Vagina (tissue), 2 donors: Measurements from ENCODE around the gene ATG9B. TPM values are rescaled to one million over a fixed set of nuclear protein-coding genes. Genes with fewer than 3 reads are reported as not detected.

Experiments used
- DNase-seq, 2 donors: peaks; one replicate each; pipeline ENCODE4 v3.0.0-alpha.2; 2017; ENCODE audit errors: extremely low spot score in 2 of 2
- H3K27ac ChIP-seq: fragments of 200-600 bp; sonication (generic); one replicate; pipeline ENCODE4 v1.5.1; 2019
- H3K27me3 ChIP-seq: fragments of 200-600 bp; sonication (generic); one replicate; pipeline ENCODE4 v1.5.1; 2019
- H3K36me3 ChIP-seq, 2 donors: fragments of 200-600 bp; sonication (generic); one replicate each; pipeline ENCODE4 v1.5.1; 2017 to 2019
- H3K4me1 ChIP-seq: fragments of 200-600 bp; sonication (generic); one replicate; pipeline ENCODE4 v1.5.1; 2019
- H3K4me3 ChIP-seq, 2 donors: fragments of 200-600 bp; sonication (generic); 1 replicate in 1 of 2; 2 replicates in 1 of 2; pipeline ENCODE4 v1.5.1; 2016 to 2019
- H3K9me3 ChIP-seq: fragments of 200-600 bp; sonication (generic); one replicate; pipeline ENCODE4 v1.5.1; 2019
- CTCF ChIP-seq, 3 experiments: fragments of 450-650 bp in 2 of 3; fragments of 200-600 bp in 1 of 3; sonication (generic) in 1 of 3; IDR thresholded peaks; one replicate each; pipeline ENCODE4 v1.5.1; 2017 to 2019; ENCODE audit warnings: antibody characterized with exemption in 3 of 3, mild to moderate bottlenecking in 2 of 3, moderate library complexity in 2 of 3
- POLR2A ChIP-seq, 2 donors: fragments of 450-650 bp; IDR thresholded peaks; one replicate each; pipeline ENCODE4 v1.6.1; 2017; ENCODE audit warnings: antibody characterized with exemption in 2 of 2, mild to moderate bottlenecking in 2 of 2, moderate library complexity in 2 of 2
- POLR2AphosphoS5 ChIP-seq, 2 donors: sonication (generic); formaldehyde crosslinking; IDR thresholded peaks; one replicate each; pipeline ENCODE4 v1.9.0; 2017; ENCODE audit warnings: antibody characterized with exemption in 2 of 2, mild to moderate bottlenecking in 2 of 2, low read depth in 1 of 2; ENCODE audit not compliant: insufficient read depth in 1 of 2
- intact Hi-C: fragments of 100-400 bp; cut with DNase I; formaldehyde crosslinking; loops from one replicate; pipeline ENCODE4 v1.15.1; 2023
- total RNA-seq: library from RNA; depleted of rRNA; stranded (reverse); fragments of >200 nt; gene quantifications from one replicate; pipeline ENCODE4 v1.2.3, GENCODE V29; 2016

Gene ATG9B
- total RNA-seq, 1 donor from 2014 or later, result 34.1 TPM

GRCh38 chr7:150975536-150976319 lies 48.6 kb downstream of the ATG9B start:
- Histone ChIP-seq H3K9me3 (no peaks in the 10 kb centered on the region), H3K4me1 (peaks cover 38% of the 10 kb centered on the region), H3K4me3 (peak overlapping the region; percentile 36 to 52), H3K27ac (no peak overlapping the region), H3K36me3 (no peaks in the 10 kb centered on the region), H3K27me3 (peaks cover 3% of the 10 kb centered on the region)
- TF ChIP-seq POLR2AphosphoS5 (IDR thresholded peaks at IDR 0.05; ENCODE audit: insufficient read depth in 1 of 2, low read depth in 1 of 2), result no peak
- TF ChIP-seq CTCF (IDR thresholded peaks at IDR 0.05), result no peak
- TF ChIP-seq POLR2A (IDR thresholded peaks at IDR 0.05), result no peak
- no peak for DNase-seq
- intact Hi-C loops, result no loop called here

GRCh38 chr7:150974468-150975391 lies 49.6 kb downstream of the ATG9B start:
- H3K27ac ChIP-seq, result no peak overlapping the region
- no peak for TF ChIP-seq POLR2A (IDR thresholded peaks at IDR 0.05)
- peak in 1 of 2 donors; percentile 48 for TF ChIP-seq POLR2AphosphoS5 (IDR thresholded peaks at IDR 0.05; ENCODE audit: insufficient read depth in 1 of 2, low read depth in 1 of 2)
- no peaks in the 10 kb centered on the region for H3K36me3 ChIP-seq
- intact Hi-C loops, result no loop called here
- no peak for DNase-seq
- no peaks in the 10 kb centered on the region for H3K9me3 ChIP-seq
- H3K4me3 ChIP-seq, result peak overlapping the region; percentile 36 to 52
- peaks cover 38% of the 10 kb centered on the region for H3K4me1 ChIP-seq
- peaks cover 3% of the 10 kb centered on the region for H3K27me3 ChIP-seq

- TF ChIP-seq CTCF (IDR thresholded peaks at IDR 0.05) (no peak), POLR2AphosphoS5 (IDR thresholded peaks at IDR 0.05; ENCODE audit: insufficient read depth in 1 of 2, low read depth in 1 of 2) (no peak), POLR2A (IDR thresholded peaks at IDR 0.05) (no peak)
- intact Hi-C loops, result no loop called here
- Histone ChIP-seq H3K9me3 (no peaks in the 10 kb centered on the region), H3K4me3 (peak overlapping the region in 1 of 2 donors; percentile 52), H3K4me1 (peaks cover 28% of the 10 kb centered on the region), H3K27ac (no peak overlapping the region), H3K27me3 (peaks cover 3% of the 10 kb centered on the region), H3K36me3 (no peaks in the 10 kb centered on the region)
- DNase-seq, result no peak
Measured at GRCh38 chr7:150973571-150974451, 50.5 kb downstream of the ATG9B start.

DNA sequence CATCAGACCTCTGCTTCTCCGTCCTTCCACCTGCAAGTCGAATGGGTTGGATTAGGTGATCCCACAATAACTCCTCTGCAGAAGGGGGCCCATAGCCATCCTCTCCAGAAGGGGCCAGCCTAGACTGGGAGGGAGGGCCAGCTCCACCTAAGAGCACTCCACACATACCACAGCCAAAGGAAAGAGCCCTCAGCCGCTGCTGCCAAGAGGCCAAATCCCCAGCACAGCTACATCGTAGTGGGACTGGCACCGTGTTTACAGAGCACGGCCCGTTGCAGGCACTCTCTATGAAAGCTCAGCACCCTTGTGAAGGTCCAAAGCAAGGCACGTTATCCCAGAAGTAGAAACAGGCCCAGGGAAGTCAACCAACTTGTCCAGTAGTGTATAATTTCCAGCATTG lies 51.6 kb downstream of the ATG9B start:
- DNase-seq, result no peak

More for the DNA sequence above, 51.6 kb downstream of the ATG9B start:
- H3K27me3 ChIP-seq, result peaks cover 3% of the 10 kb centered on the region
- peaks cover 23% of the 10 kb centered on the region for H3K4me1 ChIP-seq
- no peak overlapping the region for H3K4me3 ChIP-seq
- no peaks in the 10 kb centered on the region for H3K9me3 ChIP-seq
- intact Hi-C loops, result no loop called here
- H3K27ac ChIP-seq, result no peak overlapping the region
- TF ChIP-seq POLR2A (IDR thresholded peaks at IDR 0.05) (no peak), POLR2AphosphoS5 (IDR thresholded peaks at IDR 0.05; ENCODE audit: insufficient read depth in 1 of 2, low read depth in 1 of 2) (no peak), CTCF (IDR thresholded peaks at IDR 0.05) (no peak)
- no peaks in the 10 kb centered on the region for H3K36me3 ChIP-seq
